GM12878 (cell line): ENCODE results near the gene FAM83G. TPM values are rescaled to one million over a fixed set of nuclear protein-coding genes. Genes with fewer than 3 reads are reported as not detected.

Source experiments
- CBX5 ChIP-seq: sonication (generic); IDR thresholded peaks from 2 replicates; pipeline ENCODE4 v1.6.1; 2016; ENCODE audit warnings: low read depth, moderate library complexity, mild to moderate bottlenecking, inconsistent platforms
- CHD2 ChIP-seq: IDR thresholded peaks from 2 replicates; pipeline ENCODE4 v1.6.1; 2011; ENCODE audit warnings: low read depth, low read length, improper control_type of control experiment, borderline replicate concordance
- GATAD2B ChIP-seq: fragments of 450-650 bp; conservative IDR thresholded peaks from 2 replicates; pipeline ENCODE4 v1.6.1; 2017; ENCODE audit warnings: low read depth, mild to moderate bottlenecking, moderate library complexity
- LARP7 ChIP-seq: fragments of 450-650 bp; IDR thresholded peaks from 2 replicates; pipeline ENCODE4 v1.6.1; 2017; ENCODE audit warnings: mild to moderate bottlenecking
- MYC ChIP-seq: IDR thresholded peaks from 2 replicates; pipeline ENCODE4 v1.6.1; 2011; ENCODE audit warnings: mild to moderate bottlenecking, low read length, moderate library complexity, inconsistent platforms; ENCODE audit not compliant: insufficient read depth, insufficient replicate concordance, insufficient read length, severe bottlenecking
- NFYB ChIP-seq: IDR thresholded peaks from 2 replicates; pipeline ENCODE4 v1.6.1; 2011; ENCODE audit warnings: low read depth, mild to moderate bottlenecking, low read length, improper control_type of control experiment, moderate library complexity; ENCODE audit not compliant: insufficient read depth
- NR2C2 ChIP-seq: IDR thresholded peaks from 2 replicates; pipeline ENCODE4 v1.6.1; 2011; ENCODE audit warnings: borderline replicate concordance, low read depth; ENCODE audit not compliant: control insufficient read depth, insufficient read length
- NR2F1 ChIP-seq: fragments of 450-650 bp; conservative IDR thresholded peaks from 2 replicates; pipeline ENCODE4 v1.6.1; 2017; ENCODE audit warnings: mild to moderate bottlenecking
- RB1 ChIP-seq: fragments of 450-650 bp; formaldehyde crosslinking; IDR thresholded peaks from 2 replicates; pipeline ENCODE4 v1.6.1; 2017; ENCODE audit warnings: mild to moderate bottlenecking, borderline replicate concordance
- TCF3 ChIP-seq: IDR thresholded peaks from 2 replicates; pipeline ENCODE4 v1.6.1; 2012; ENCODE audit warnings: low read depth, mild to moderate bottlenecking, low read length, borderline replicate concordance; ENCODE audit not compliant: insufficient read depth
- polyA plus RNA-seq, 11 experiments: library from polyadenylated mRNA; depleted of rRNA in 4 of 11; unstranded in 6 of 11; stranded (reverse) in 5 of 11; fragments of >200 nt; fragmentation: Nextera tagmentation in 4 of 11; fragmentation: Illumina TruSeq in 1 of 11; extraction: Ambion mirVana in 4 of 11; extraction: Trizol in 1 of 11; gene quantifications; 1 replicate in 1 of 11; 2 replicates in 10 of 11; pipeline versions ENCODE4 v1.2.1 to v1.2.3, GENCODE V29; 2011 to 2016; ENCODE audit warnings: inconsistent platforms in 2 of 11, missing spikeins in 2 of 11, low read depth in 1 of 11
- total RNA-seq, 4 experiments: library from RNA; depleted of rRNA in 3 of 4; stranded (reverse); fragments of >200 nt in 3 of 4; fragmentation: Illumina TruSeq in 1 of 4; extraction: Trizol in 1 of 4; gene quantifications; 2 replicates each; pipeline versions ENCODE4 v1.2.1 to v1.2.3, GENCODE V29; 2013 to 2021
- TF ChIP-seq, protein P1 (sequence below): IDR thresholded peaks from 2 replicates; pipeline ENCODE4 v1.6.1; 2011; ENCODE audit warnings: borderline replicate concordance, low read depth, mild to moderate bottlenecking, moderate library complexity, mixed read lengths, low read length; ENCODE audit not compliant: insufficient read depth; ENCODE audit errors: extremely low read length
- TF ChIP-seq, protein P2 (sequence below): IDR thresholded peaks from 2 replicates; pipeline ENCODE4 v1.6.1; 2012; ENCODE audit warnings: low read depth, low read length, improper control_type of control experiment
- TF ChIP-seq, protein P3 (sequence below): IDR thresholded peaks from 2 replicates; pipeline ENCODE4 v1.6.1; 2012; ENCODE audit warnings: low read depth, low read length, improper control_type of control experiment

The FAM83G gene
- total and polyA plus RNA-seq, 10 of the 15 experiments (the other 5 are each of a cell fraction or from before 2014, with no cell fraction given) = 0.03 to 16.7 (median 6.5) TPM

DNA sequence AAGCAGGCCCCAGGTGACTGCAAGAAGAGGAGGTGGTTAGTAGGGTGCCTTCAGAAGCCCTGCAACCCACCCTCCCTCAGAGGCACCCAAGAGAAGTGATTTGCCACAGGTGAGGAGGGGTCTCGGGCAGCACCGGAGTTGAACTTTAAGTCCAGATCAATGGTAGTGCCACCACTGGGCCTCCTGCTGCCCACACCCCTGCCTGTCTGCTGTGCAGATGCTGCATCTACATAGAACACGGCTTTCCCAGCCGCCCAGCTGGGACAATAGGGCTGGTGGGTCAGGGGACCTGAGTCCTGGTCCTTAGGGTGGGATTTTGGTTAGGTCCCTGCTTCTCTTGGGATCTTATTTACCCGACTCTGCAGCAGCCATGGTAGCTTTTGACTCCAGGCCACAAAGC lies 17.6 kb upstream of the FAM83G start (continued):
- TF ChIP-seq, protein P1, sequence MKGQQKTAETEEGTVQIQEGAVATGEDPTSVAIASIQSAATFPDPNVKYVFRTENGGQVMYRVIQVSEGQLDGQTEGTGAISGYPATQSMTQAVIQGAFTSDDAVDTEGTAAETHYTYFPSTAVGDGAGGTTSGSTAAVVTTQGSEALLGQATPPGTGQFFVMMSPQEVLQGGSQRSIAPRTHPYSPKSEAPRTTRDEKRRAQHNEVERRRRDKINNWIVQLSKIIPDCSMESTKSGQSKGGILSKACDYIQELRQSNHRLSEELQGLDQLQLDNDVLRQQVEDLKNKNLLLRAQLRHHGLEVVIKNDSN = no peak
- TF ChIP-seq NFYB (no peak), NR2F1 (no peak), GATAD2B (no peak), LARP7 (no peak), CBX5 (no peak), MYC (no peak), NR2C2 (no peak), RB1 (no peak), TCF3 (no peak), CHD2 (no peak)
- TF ChIP-seq, protein P2, sequence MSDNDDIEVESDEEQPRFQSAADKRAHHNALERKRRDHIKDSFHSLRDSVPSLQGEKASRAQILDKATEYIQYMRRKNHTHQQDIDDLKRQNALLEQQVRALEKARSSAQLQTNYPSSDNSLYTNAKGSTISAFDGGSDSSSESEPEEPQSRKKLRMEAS = no peak
- TF ChIP-seq, protein P3, sequence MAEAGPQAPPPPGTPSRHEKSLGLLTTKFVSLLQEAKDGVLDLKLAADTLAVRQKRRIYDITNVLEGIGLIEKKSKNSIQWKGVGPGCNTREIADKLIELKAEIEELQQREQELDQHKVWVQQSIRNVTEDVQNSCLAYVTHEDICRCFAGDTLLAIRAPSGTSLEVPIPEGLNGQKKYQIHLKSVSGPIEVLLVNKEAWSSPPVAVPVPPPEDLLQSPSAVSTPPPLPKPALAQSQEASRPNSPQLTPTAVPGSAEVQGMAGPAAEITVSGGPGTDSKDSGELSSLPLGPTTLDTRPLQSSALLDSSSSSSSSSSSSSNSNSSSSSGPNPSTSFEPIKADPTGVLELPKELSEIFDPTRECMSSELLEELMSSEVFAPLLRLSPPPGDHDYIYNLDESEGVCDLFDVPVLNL = no peak
- TF ChIP-seq, all 136 proteins: peak for 0
